Mesenchymal stem cell (in vitro differentiated cells and primary cell): ENCODE results near the gene ZFAND6.
"Not testable (repeated sequence)": the region's sequence is repeated elsewhere in the genome, so short reads cannot be mapped to it uniquely, and the experiment has no call there.

Source experiments
- DNase-seq: peaks from one replicate; pipeline ENCODE4 v3.0.0-alpha.2; 2013
- H2AFZ ChIP-seq: one replicate; pipeline ENCODE4 v1.6.1; 2013; ENCODE audit warnings: low read depth, mild to moderate bottlenecking, control low read depth, inconsistent platforms, low read length, moderate library complexity
- H2AK5ac ChIP-seq: 2 replicates; pipeline ENCODE4 v1.6.1; 2013; ENCODE audit warnings: low read length, moderate library complexity, mild to moderate bottlenecking, inconsistent platforms; ENCODE audit not compliant: severe bottlenecking
- H2BK120ac ChIP-seq: one replicate; pipeline ENCODE4 v1.6.1; 2013; ENCODE audit warnings: low read depth, mild to moderate bottlenecking, inconsistent platforms, low read length, moderate library complexity
- H2BK12ac ChIP-seq, 2 experiments: one replicate each; pipeline ENCODE4 v1.6.1; 2013; ENCODE audit warnings: inconsistent platforms in 2 of 2, low read length in 2 of 2, mild to moderate bottlenecking in 2 of 2, moderate library complexity in 2 of 2, control low read depth in 1 of 2
- H2BK15ac ChIP-seq: one replicate; pipeline ENCODE4 v1.6.1; 2013; ENCODE audit warnings: mild to moderate bottlenecking, low read depth, inconsistent platforms; ENCODE audit not compliant: poor library complexity, severe bottlenecking
- H2BK5ac ChIP-seq: 2 replicates; pipeline ENCODE4 v1.6.1; 2013; ENCODE audit warnings: low read depth, mild to moderate bottlenecking, low read length, control low read depth, inconsistent platforms; ENCODE audit not compliant: poor library complexity, severe bottlenecking
- H3K14ac ChIP-seq, 2 experiments: one replicate each; pipeline ENCODE4 v1.6.1; 2013; ENCODE audit warnings: inconsistent platforms in 2 of 2, low read length in 2 of 2, control low read depth in 1 of 2, mild to moderate bottlenecking in 1 of 2, moderate library complexity in 1 of 2
- H3K18ac ChIP-seq, 2 experiments: one replicate each; pipeline ENCODE4 v1.6.1; 2013; ENCODE audit warnings: inconsistent platforms in 2 of 2, low read length in 2 of 2, control low read depth in 1 of 2, low read depth in 1 of 2, mild to moderate bottlenecking in 1 of 2
- H3K23ac ChIP-seq, 2 experiments: one replicate each; pipeline ENCODE4 v1.6.1; 2013; ENCODE audit warnings: inconsistent platforms in 2 of 2, low read length in 2 of 2, mild to moderate bottlenecking in 2 of 2, moderate library complexity in 2 of 2, control low read depth in 1 of 2
- H3K27ac ChIP-seq: 2 replicates; pipeline ENCODE4 v1.5.1; 2013; ENCODE audit warnings: mild to moderate bottlenecking, moderate library complexity, low read length, control low read depth, inconsistent platforms; ENCODE audit not compliant: poor library complexity, severe bottlenecking
- H3K27me3 ChIP-seq, 2 experiments: 2 replicates each; pipeline versions ENCODE4 v1.6.1 to v1.7.0; 2013; ENCODE audit warnings: low read length in 2 of 2, mild to moderate bottlenecking in 2 of 2, moderate library complexity in 2 of 2, control low read depth in 1 of 2, inconsistent platforms in 1 of 2; ENCODE audit not compliant: control insufficient read depth in 1 of 2, insufficient read depth in 1 of 2
- H3K36me3 ChIP-seq, 2 experiments: 2 replicates each; pipeline versions ENCODE4 v1.6.1 to v1.7.0; 2013; ENCODE audit warnings: low read length in 2 of 2, control low read depth in 1 of 2, inconsistent platforms in 1 of 2, low read depth in 1 of 2, mild to moderate bottlenecking in 1 of 2; ENCODE audit not compliant: insufficient read depth in 2 of 2, control insufficient read depth in 1 of 2
- H3K4ac ChIP-seq, 2 experiments: one replicate each; pipeline ENCODE4 v1.6.1; 2013; ENCODE audit warnings: inconsistent platforms in 2 of 2, low read length in 2 of 2, mild to moderate bottlenecking in 2 of 2, moderate library complexity in 2 of 2, control low read depth in 1 of 2, low read depth in 1 of 2
- H3K4me1 ChIP-seq: 2 replicates; pipeline ENCODE4 v1.6.1; 2013; ENCODE audit warnings: low read depth, low read length, control low read depth; ENCODE audit not compliant: control insufficient read depth, insufficient read depth
- H3K4me2 ChIP-seq: 2 replicates; pipeline ENCODE4 v1.6.1; 2013; ENCODE audit warnings: low read length, mild to moderate bottlenecking, inconsistent platforms; ENCODE audit not compliant: poor library complexity, severe bottlenecking
- H3K4me3 ChIP-seq, 2 experiments: 2 replicates each; pipeline versions ENCODE4 v1.5.1 to v1.7.0; 2013; ENCODE audit warnings: low read length in 2 of 2, mild to moderate bottlenecking in 2 of 2, control low read depth in 1 of 2, low read depth in 1 of 2; ENCODE audit not compliant: insufficient read depth in 1 of 2
- H3K79me1 ChIP-seq: replicated peaks from 2 replicates; pipeline ENCODE4 v1.6.1; 2013; ENCODE audit warnings: mild to moderate bottlenecking, control low read depth, low read length, inconsistent platforms; ENCODE audit not compliant: poor library complexity, severe bottlenecking
- H3K9ac ChIP-seq: 2 replicates; pipeline ENCODE4 v1.7.0; 2013; ENCODE audit warnings: mild to moderate bottlenecking, low read length, moderate library complexity
- H3K9me3 ChIP-seq: 2 replicates; pipeline ENCODE4 v1.7.0; 2013; ENCODE audit warnings: mild to moderate bottlenecking, low read length; ENCODE audit not compliant: control insufficient read depth
- H4K8ac ChIP-seq: one replicate; pipeline ENCODE4 v1.6.1; 2013; ENCODE audit warnings: inconsistent platforms, mild to moderate bottlenecking, low read length, moderate library complexity
- H4K91ac ChIP-seq: one replicate; pipeline ENCODE4 v1.6.1; 2013; ENCODE audit warnings: mild to moderate bottlenecking, low read length, inconsistent platforms
- WGBS: methylation state at CpG from one replicate; pipeline ENCODE4 v1.1.7; 2013; ENCODE audit warnings: mixed read lengths; 5-methylcytosine and 5-hydroxymethylcytosine counted together

The ZFAND6 gene

GRCh38 chr15:80012060-80012726, 47.3 kb upstream of the ZFAND6 start:
- Histone ChIP-seq H3K79me1 (no peaks in the 10 kb centered on the region), H3K4ac (no peak overlapping the region)
- WGBS, result 87% methylated on average over 3 of the region's 6 CpGs

GRCh38 chr15:80014186-80014585, 45.3 kb upstream of the ZFAND6 start:
- H2AFZ ChIP-seq, DNase-seq, H2BK15ac ChIP-seq, H3K27me3 ChIP-seq, H3K36me3 ChIP-seq, H3K23ac ChIP-seq, H3K4me1 ChIP-seq, H3K18ac ChIP-seq, H4K91ac ChIP-seq, H2BK120ac ChIP-seq, H3K4me3 ChIP-seq, H3K4ac ChIP-seq, H2BK5ac ChIP-seq, H4K8ac ChIP-seq, H3K27ac ChIP-seq, H2AK5ac ChIP-seq, H3K4me2 ChIP-seq, H2BK12ac ChIP-seq, H3K79me1 ChIP-seq, H3K9ac ChIP-seq, H3K14ac ChIP-seq, H3K9me3 ChIP-seq: not testable (repeated sequence)
- 96% methylated on average over 3 of the region's 7 CpGs for WGBS

More at GRCh38 chr15:80012060-80012726, 47.3 kb upstream of the ZFAND6 start:
- Histone ChIP-seq H3K23ac (no peak overlapping the region), H3K14ac (no peak overlapping the region), H3K27me3 (no peaks in the 10 kb centered on the region), H2BK5ac (no peak overlapping the region), H3K9ac (no peak overlapping the region), H2BK120ac (no peak overlapping the region), H2AFZ (no peak overlapping the region), H3K4me3 (no peak overlapping the region), H3K4me2 (no peak overlapping the region), H2BK12ac (no peak overlapping the region), H2AK5ac (no peak overlapping the region), H3K18ac (no peak overlapping the region), H3K9me3 (no peaks in the 10 kb centered on the region), H2BK15ac (no peak overlapping the region), H3K27ac (no peak overlapping the region), H3K4me1 (no peaks in the 10 kb centered on the region), H4K91ac (no peak overlapping the region), H4K8ac (no peak overlapping the region), H3K36me3 (no peaks in the 10 kb centered on the region)
- no peak for DNase-seq

- H2BK5ac ChIP-seq, result no peak overlapping the region
- no peak overlapping the region for H3K9ac ChIP-seq
- WGBS, result 88% methylated on average over 1 of the region's 2 CpGs
- no peak overlapping the region for H2BK120ac ChIP-seq
- H3K4me3 ChIP-seq, result no peak overlapping the region
- no peaks in the 10 kb centered on the region for H3K27me3 ChIP-seq
- no peak overlapping the region for H2AK5ac ChIP-seq
- H3K27ac ChIP-seq, result no peak overlapping the region
- no peaks in the 10 kb centered on the region for H3K4me1 ChIP-seq
- no peak overlapping the region for H4K91ac ChIP-seq
- no peak overlapping the region for H3K23ac ChIP-seq
- no peaks in the 10 kb centered on the region for H3K9me3 ChIP-seq
- no peak overlapping the region for H2BK15ac ChIP-seq
- H2AFZ ChIP-seq, result no peak overlapping the region
- no peaks in the 10 kb centered on the region for H3K36me3 ChIP-seq
- H3K4me2 ChIP-seq, result no peak overlapping the region
- H3K14ac ChIP-seq, result no peak overlapping the region
- no peak overlapping the region for H3K4ac ChIP-seq
- H3K79me1 ChIP-seq, result no peaks in the 10 kb centered on the region
- no peak overlapping the region for H4K8ac ChIP-seq
- no peak for DNase-seq
- H2BK12ac ChIP-seq, result no peak overlapping the region
- H3K18ac ChIP-seq, result no peak overlapping the region
These were observed 44.3 kb upstream of the ZFAND6 start for GRCh38 chr15:80015156-80015555.

GRCh38 chr15:80016506-80016905, 43.0 kb upstream of the ZFAND6 start:
- H4K8ac ChIP-seq, H3K79me1 ChIP-seq, H3K9me3 ChIP-seq, H3K14ac ChIP-seq, H3K36me3 ChIP-seq, DNase-seq, H3K18ac ChIP-seq, H4K91ac ChIP-seq, H2BK5ac ChIP-seq, H2AK5ac ChIP-seq, H2BK120ac ChIP-seq, H2BK12ac ChIP-seq, H2BK15ac ChIP-seq, H3K9ac ChIP-seq, H3K4me1 ChIP-seq, H3K27ac ChIP-seq, H3K23ac ChIP-seq, H3K4me3 ChIP-seq, H3K27me3 ChIP-seq, H3K4ac ChIP-seq, H2AFZ ChIP-seq, H3K4me2 ChIP-seq: not testable (repeated sequence)
- WGBS, result 99% methylated on average over 27 of the region's 27 CpGs
